GM10266 (cell line): Measurements from ENCODE around the gene SCAPER.
A peak's percentile ranks its signal among the peaks of the same experiment; 100 is the strongest.

Experiments used
- DNase-seq: peaks from one replicate; pipeline ENCODE4 v3.0.0; 2012; ENCODE audit errors: extremely low spot score
- TF ChIP-seq, protein P1 (sequence below): IDR thresholded peaks from 2 replicates; pipeline ENCODE4 v1.5.1; 2012; ENCODE audit warnings: mild to moderate bottlenecking, low read depth; ENCODE audit not compliant: control insufficient read depth, insufficient read depth; ENCODE audit errors: missing control alignments

The SCAPER gene

DNA sequence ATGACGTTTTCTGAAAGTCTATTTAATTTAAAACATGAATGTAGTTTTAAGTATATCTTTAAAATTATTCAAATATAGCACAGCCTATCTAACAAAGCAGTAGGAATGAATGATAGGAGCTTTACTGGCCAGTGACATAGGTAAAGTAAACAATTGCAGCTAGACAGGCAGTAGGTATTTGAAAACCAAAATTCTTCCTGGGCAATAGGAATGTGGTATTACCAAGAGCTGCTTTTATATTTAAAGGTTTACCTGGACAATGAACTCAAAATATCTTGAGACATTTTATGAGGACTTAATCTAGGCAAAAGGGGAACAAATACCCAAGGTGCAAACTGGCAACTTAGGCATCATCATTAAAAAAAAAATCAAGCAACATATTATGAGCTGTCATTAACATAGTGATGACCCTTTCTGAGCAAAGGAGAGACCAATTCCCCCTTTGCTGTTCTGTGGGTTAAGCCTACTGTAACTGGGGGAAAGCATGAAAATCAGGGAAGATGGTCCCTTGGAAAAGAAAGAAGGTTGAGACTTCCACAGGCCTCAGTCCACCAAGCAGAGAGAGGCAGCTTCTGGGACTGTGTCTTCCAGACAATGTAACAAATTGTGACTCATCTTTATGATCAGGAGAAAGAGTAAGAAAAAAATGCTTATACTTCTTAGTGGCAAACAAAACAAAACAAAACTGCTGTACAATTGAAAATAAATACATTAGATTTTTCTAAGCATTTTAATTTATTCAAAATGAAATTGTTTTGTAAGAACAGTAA lies 555.7 kb downstream of the SCAPER start:
- TF ChIP-seq, protein P1, sequence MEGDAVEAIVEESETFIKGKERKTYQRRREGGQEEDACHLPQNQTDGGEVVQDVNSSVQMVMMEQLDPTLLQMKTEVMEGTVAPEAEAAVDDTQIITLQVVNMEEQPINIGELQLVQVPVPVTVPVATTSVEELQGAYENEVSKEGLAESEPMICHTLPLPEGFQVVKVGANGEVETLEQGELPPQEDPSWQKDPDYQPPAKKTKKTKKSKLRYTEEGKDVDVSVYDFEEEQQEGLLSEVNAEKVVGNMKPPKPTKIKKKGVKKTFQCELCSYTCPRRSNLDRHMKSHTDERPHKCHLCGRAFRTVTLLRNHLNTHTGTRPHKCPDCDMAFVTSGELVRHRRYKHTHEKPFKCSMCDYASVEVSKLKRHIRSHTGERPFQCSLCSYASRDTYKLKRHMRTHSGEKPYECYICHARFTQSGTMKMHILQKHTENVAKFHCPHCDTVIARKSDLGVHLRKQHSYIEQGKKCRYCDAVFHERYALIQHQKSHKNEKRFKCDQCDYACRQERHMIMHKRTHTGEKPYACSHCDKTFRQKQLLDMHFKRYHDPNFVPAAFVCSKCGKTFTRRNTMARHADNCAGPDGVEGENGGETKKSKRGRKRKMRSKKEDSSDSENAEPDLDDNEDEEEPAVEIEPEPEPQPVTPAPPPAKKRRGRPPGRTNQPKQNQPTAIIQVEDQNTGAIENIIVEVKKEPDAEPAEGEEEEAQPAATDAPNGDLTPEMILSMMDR = no peak
- DNase-seq = no peak

DNA sequence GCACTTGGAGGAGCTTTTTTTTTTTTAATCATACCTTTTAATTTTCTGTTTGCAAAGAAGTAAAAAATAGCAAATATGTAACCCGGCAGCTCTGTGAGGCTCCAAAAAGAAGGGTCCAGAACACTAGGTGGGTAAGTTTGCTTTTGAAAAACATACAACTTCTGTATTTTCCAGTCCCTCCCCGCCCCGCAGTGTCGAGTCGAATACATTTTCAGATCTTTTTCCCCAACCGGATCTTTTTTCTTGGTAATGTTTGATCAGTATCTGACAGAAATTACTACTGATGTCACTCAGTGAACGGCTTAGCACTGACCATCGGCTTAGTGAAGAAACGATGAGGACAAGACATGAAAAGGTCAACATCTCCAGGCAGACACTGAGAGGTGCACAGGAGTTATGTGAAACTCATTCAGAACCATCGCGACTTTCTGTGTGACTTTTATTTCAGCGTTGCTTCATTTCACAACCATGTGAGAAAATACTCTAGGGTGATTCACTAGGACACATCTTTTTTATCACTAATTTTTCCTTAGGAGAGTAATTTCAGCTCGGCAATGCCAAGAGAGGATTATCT lies 557.6 kb downstream of the SCAPER start:
- no peak for DNase-seq
- TF ChIP-seq, protein P1 = no peak

DNA sequence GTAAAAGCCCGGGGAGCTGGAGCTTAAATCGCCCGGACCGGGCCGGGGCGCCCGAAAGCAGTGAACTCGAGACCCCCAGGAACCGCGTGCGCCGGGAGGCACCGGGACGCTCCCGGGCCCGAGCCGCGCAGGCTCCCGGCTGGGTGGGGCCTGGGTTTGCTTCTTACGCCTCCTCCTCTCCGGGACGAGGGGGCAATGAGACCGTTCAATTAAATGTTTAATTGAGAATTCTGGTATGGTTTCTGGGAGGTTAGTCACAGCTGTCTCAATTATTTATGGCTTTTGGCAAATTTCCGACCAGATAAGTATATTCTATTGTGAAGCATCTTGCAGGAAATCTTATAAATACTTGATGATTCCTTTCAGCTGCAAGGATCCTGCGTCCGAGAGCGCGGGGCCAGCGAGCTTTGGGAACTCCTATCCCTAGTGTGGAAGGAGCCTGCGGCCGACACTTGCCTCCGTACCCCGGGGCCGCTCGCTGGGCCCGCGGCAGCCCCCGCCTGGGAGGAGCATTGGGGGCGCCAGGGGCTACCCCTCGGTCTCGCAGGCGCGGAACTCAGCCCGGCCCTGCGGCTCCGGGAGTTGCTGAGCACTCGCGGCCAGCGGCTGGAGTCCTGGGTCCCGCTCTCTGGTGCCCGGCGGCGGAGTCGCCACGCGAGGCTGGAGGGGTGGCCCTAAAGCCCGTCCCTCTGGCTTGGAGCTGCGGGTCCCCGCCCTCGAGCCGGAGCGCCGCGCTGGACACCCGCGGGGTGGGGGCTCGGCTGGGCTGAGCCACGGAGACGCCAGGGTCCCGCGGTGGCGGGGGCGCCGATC lies 558.3 kb downstream of the SCAPER start:
- peak; percentile 22 for DNase-seq
- TF ChIP-seq, protein P1 = no peak

DNA sequence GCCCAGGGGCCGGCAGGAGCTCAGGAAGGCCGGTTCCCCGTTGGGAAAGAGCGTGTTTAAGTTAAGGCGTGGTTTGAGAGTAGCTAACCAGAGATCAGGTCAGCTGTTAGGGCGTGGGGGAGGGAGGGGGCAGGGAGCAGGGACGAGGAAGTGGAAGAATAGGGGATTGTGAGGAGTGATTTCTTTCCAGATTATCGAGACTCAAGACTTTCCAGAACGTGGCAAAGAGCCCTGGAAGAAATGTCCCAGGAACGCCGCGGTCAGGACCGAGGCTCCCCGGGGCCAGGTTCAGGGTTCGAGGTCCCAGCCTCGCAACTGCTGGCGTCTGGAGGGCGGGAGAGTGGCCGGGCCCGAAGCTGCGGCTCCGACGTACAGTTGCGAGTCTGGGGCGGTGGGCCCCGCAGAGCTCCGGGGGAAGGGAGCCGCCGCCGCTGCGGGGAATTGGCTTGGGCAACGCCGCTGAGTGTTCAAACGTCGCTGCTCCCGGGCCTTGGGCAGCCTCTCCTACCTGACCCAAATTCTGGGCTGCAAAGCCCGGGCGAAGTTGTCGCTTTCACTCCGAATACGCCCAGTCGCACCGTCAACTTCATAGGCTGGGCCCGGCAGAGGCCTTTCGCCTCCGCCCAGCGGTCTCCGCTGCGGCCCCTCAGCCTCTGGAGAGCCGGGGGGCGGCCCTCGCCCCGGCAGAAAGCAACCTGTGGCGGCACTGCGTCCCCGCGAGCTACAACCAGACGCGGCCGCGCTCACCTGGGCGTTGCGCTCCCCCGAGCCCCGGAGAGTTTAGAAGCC lies 559.1 kb downstream of the SCAPER start:
- TF ChIP-seq, protein P1 = no peak
- peak; percentile 77 for DNase-seq

DNA sequence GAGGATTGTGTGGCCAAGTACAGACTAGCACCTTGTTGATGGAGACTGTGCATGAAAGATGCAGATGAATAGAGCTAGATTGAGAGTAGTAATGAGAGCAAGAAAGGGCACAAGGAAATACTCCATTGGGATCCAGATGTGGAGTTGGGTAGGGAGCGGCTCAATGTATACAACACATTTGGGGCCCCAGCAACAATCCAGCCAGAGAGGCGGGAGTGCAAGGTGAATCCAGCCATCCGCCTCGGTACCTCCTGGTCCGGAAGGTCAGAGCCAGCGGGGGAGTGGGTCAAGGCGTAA lies 559.6 kb downstream of the SCAPER start:
- DNase-seq = no peak
- TF ChIP-seq, protein P1 = no peak

DNA sequence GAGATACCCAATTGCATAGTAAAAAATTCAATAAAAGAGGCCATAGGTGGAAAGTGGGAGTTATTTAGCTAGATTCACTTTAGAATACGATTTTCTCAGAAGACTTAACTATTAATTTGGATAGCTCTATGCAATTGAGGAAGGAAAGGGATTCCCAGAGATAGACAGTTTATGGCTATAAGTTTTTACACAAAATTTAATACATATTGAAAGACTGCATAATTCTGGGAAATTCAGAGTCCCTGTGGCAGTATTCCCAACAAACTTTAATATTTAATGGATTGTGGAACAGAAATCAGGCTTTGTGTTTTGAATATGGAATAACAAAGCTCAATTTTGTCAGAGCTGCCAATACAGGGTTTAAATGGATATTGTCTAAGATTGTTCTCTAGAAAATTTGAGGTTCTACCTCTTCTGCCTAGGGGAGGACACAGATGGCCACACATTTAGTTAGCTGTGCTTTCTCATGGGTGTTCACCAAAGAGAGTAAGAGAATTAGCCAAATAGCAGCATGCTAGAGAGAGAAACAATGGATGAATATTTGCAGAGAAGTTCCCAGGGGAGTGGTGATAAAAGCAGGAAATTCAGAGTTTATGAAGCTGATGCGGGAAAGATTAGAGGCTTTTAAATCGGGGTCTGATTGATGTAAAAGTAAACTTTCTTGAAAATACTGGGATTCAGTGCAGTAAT lies 560.1 kb downstream of the SCAPER start:
- TF ChIP-seq, protein P1 = no peak
- peak; percentile 24 for DNase-seq
